H1 (cell line): Measurements from ENCODE around the gene CAP1.

Experiments used
- ATF3 ChIP-seq: IDR thresholded peaks from 2 replicates; pipeline ENCODE4 v1.6.1; 2011; ENCODE audit warnings: low read depth, mild to moderate bottlenecking, low read length; ENCODE audit not compliant: insufficient read depth
- EGR1 ChIP-seq: IDR thresholded peaks from 2 replicates; pipeline ENCODE4 v1.6.1; 2011; ENCODE audit warnings: low read depth, low read length, borderline replicate concordance
- EZH2 ChIP-seq: fragments of 200-600 bp; sonication (generic); IDR thresholded peaks from 2 replicates; pipeline ENCODE4 v1.7.1; 2012; ENCODE audit warnings: low read depth, mild to moderate bottlenecking, moderate library complexity, low read length, inconsistent platforms; ENCODE audit not compliant: severe bottlenecking
- HDAC2 ChIP-seq, 2 experiments: fragments of 300-600 bp in 1 of 2; sonication (generic) in 1 of 2; IDR thresholded peaks; 2 replicates each; pipeline ENCODE4 v1.6.1; 2011 to 2012; ENCODE audit warnings: low read depth in 2 of 2, low read length in 2 of 2, mild to moderate bottlenecking in 2 of 2, moderate library complexity in 2 of 2, borderline replicate concordance in 1 of 2, inconsistent platforms in 1 of 2
- MAFK ChIP-seq: IDR thresholded peaks from 2 replicates; pipeline ENCODE4 v1.6.1; 2012; ENCODE audit warnings: low read depth, mild to moderate bottlenecking, improper control_type of control experiment, low read length
- POLR2A ChIP-seq, 2 experiments: IDR thresholded peaks; 1 replicate in 1 of 2; 2 replicates in 1 of 2; pipeline ENCODE4 v1.6.1; 2011; ENCODE audit warnings: low read depth in 2 of 2, low read length in 2 of 2, mild to moderate bottlenecking in 2 of 2; ENCODE audit errors: control extremely low read depth in 1 of 2
- RAD21 ChIP-seq, 2 experiments: IDR thresholded peaks in 1 of 2; conservative IDR thresholded peaks in 1 of 2; 2 replicates each; pipeline ENCODE4 v1.6.1; 2011; ENCODE audit warnings: low read depth in 2 of 2, low read length in 2 of 2, improper control_type of control experiment in 1 of 2, inconsistent platforms in 1 of 2, mild to moderate bottlenecking in 1 of 2, moderate library complexity in 1 of 2
- RFX5 ChIP-seq: IDR thresholded peaks from 2 replicates; pipeline ENCODE4 v1.6.1; 2011; ENCODE audit warnings: low read depth, low read length, improper control_type of control experiment, borderline replicate concordance
- RXRA ChIP-seq: IDR thresholded peaks from 2 replicates; pipeline ENCODE4 v1.6.1; 2011; ENCODE audit warnings: low read depth, mild to moderate bottlenecking, low read length, moderate library complexity; ENCODE audit not compliant: insufficient read depth
- TAF1 ChIP-seq: IDR thresholded peaks from 2 replicates; pipeline ENCODE4 v1.6.1; 2011; ENCODE audit warnings: mild to moderate bottlenecking, low read depth, low read length
- TF ChIP-seq, protein P1 (sequence below), 3 experiments: IDR thresholded peaks; 1 replicate in 2 of 3; 2 replicates in 1 of 3; pipeline versions ENCODE4 v1.5.1 to v1.6.1; 2011; ENCODE audit warnings: low read length in 3 of 3, mild to moderate bottlenecking in 3 of 3, inconsistent platforms in 2 of 3, low read depth in 1 of 3, moderate library complexity in 1 of 3; ENCODE audit not compliant: insufficient read depth in 1 of 3; ENCODE audit errors: control extremely low read depth in 1 of 3

DNA sequence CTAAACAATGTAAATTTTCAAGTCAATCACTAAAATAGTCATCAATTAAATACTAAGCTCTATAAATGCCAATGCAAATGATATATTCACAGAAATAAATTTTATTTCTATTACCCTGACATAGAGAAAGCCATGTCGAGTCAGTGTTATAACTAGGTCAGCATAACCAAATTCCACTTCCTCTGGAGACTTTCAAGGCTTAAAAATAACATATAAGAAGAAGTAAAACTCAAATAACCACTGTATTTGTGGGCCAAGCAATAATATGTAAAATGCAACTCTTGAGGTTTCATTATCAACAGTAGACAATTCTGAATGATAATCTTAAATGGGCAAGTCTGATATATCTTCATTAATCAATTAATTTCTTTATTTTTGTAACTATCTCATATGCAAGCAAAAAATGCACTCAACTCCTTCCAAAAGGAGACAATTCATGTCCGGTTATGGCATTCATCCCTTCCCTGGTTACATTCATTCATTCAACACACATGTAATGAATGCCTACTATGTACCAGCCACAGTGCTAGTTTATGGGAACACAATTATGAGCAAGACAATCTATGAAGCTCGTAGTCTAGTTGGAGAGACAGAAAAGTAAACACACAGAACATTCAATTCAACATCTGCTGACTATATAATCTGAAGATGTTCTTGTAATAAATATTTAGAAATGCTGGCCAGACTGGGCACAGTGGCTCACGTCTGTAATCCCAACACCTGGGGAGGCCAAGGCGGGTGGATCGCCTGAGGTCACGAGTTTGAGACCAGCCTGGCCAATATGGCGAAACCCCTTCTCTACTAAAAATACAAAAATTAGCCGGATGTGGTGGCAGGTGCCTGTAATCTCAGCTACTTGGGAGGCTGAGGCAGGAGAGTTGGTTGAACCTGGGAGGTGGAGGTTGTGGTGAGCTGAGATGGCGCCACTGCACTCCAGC, 37.1 kb upstream of the CAP1 start:
- TF ChIP-seq, protein P1, sequence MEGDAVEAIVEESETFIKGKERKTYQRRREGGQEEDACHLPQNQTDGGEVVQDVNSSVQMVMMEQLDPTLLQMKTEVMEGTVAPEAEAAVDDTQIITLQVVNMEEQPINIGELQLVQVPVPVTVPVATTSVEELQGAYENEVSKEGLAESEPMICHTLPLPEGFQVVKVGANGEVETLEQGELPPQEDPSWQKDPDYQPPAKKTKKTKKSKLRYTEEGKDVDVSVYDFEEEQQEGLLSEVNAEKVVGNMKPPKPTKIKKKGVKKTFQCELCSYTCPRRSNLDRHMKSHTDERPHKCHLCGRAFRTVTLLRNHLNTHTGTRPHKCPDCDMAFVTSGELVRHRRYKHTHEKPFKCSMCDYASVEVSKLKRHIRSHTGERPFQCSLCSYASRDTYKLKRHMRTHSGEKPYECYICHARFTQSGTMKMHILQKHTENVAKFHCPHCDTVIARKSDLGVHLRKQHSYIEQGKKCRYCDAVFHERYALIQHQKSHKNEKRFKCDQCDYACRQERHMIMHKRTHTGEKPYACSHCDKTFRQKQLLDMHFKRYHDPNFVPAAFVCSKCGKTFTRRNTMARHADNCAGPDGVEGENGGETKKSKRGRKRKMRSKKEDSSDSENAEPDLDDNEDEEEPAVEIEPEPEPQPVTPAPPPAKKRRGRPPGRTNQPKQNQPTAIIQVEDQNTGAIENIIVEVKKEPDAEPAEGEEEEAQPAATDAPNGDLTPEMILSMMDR (IDR thresholded peaks at IDR 0.05; ENCODE audit: control extremely low read depth in 1 of 3, insufficient read depth in 1 of 3, low read depth in 1 of 3, low read length in 3 of 3), result no peak
- TF ChIP-seq HDAC2 (IDR thresholded peaks at IDR 0.05; ENCODE audit: borderline replicate concordance in 1 of 2, low read depth in 2 of 2, low read length in 2 of 2), result no peak
- TF ChIP-seq RAD21 (IDR thresholded peaks at IDR 0.05 in 1 of 2, conservative IDR thresholded peaks at IDR 0.05 in 1 of 2; ENCODE audit: low read depth in 2 of 2, low read length in 2 of 2), result no peak
- TF ChIP-seq POLR2A (IDR thresholded peaks at IDR 0.05; ENCODE audit: control extremely low read depth in 1 of 2, low read depth in 2 of 2, low read length in 2 of 2), result no peak
- TF ChIP-seq EGR1, result no peak
- TF ChIP-seq EZH2, result no peak
- TF ChIP-seq RFX5, result no peak
- TF ChIP-seq TAF1, result no peak
- TF ChIP-seq ATF3, result no peak
- TF ChIP-seq RXRA, result no peak
- TF ChIP-seq MAFK, result no peak
